Measurements from ENCODE around the gene CDH4. TPM values are rescaled to one million over a fixed set of nuclear protein-coding genes. Genes with fewer than 3 reads are reported as not detected.

The CDH4 gene
- total RNA-seq, 1 experiment from 2014 or later, result 5.3 TPM

GRCh38 chr20:61652146-61652545, 400.1 kb downstream of the CDH4 start:
- H3K4me1 Mint-ChIP-seq, result peaks cover 7% of the 10 kb centered on the region; the same call in 1 of the 2 replicates
- H3K27me3 Mint-ChIP-seq (ENCODE audit: low read depth), result peaks cover 26% of the 10 kb centered on the region
- POLR2A ChIA-PET, result no interaction called here
- no peak overlapping the region for H3K27ac Mint-ChIP-seq
- H3K4me3 Mint-ChIP-seq, result no peak overlapping the region
- DNase-seq (ENCODE audit: low spot score) (no peak), ATAC-seq (no peak)
- no peak for TF ChIP-seq CTCF (IDR thresholded peaks at IDR 0.05)
- no peak for TF ChIP-seq ZNF317 (CRISPR knock-in tag; IDR thresholded peaks at IDR 0.05; ENCODE audit: borderline replicate concordance, low read depth)
- TF ChIP-seq ZNF138 (CRISPR knock-in tag; conservative IDR thresholded peaks at IDR 0.05), result no peak
- TF ChIP-seq E2F1 (CRISPR knock-in tag; IDR thresholded peaks at IDR 0.05), result no peak
- TF ChIP-seq TEAD4 (CRISPR knock-in tag; IDR thresholded peaks at IDR 0.05), result no peak
- no peak for TF ChIP-seq ZNF671 (CRISPR knock-in tag; IDR thresholded peaks at IDR 0.05)
- TF ChIP-seq ARID4B (CRISPR knock-in tag; IDR thresholded peaks at IDR 0.05; ENCODE audit: borderline replicate concordance), result no peak
- no peak for TF ChIP-seq ZNF281 (CRISPR knock-in tag; IDR thresholded peaks at IDR 0.05)
- TF ChIP-seq E2F5 (CRISPR knock-in tag; IDR thresholded peaks at IDR 0.05), result no peak
- no peak for TF ChIP-seq E2F4 (CRISPR knock-in tag; IDR thresholded peaks at IDR 0.05; ENCODE audit: borderline replicate concordance, low read depth)
- peaks cover 5% of the 10 kb centered on the region for H3K36me3 Mint-ChIP-seq
- CTCF ChIA-PET, result no interaction called here
- H3K9me3 Mint-ChIP-seq, result peaks cover 7% of the 10 kb centered on the region

- no peak for ATAC-seq
- no peak for DNase-seq (ENCODE audit: low spot score)
- ChIA-PET CTCF (no interaction called here), POLR2A (no interaction called here)
- Mint-ChIP-seq H3K4me1 (no peaks in the 10 kb centered on the region), H3K4me3 (no peak overlapping the region), H3K36me3 (peaks cover 5% of the 10 kb centered on the region), H3K9me3 (peaks cover 7% of the 10 kb centered on the region), H3K27me3 (ENCODE audit: low read depth) (peaks cover 25% of the 10 kb centered on the region), H3K27ac (no peak overlapping the region)
- no peak for TF ChIP-seq USF1 (CRISPR knock-in tag; IDR thresholded peaks at IDR 0.05)
These were observed 402.7 kb downstream of the CDH4 start for GRCh38 chr20:61654726-61655125.
